ENCODE results near the gene LKAAEAR1. TPM values are rescaled to one million over a fixed set of nuclear protein-coding genes. Genes with fewer than 3 reads are reported as not detected.

LKAAEAR1 gene
- total RNA-seq, 2 donors from 2014 or later: not detected

- WGBS, 2 experiments (ENCODE audit: insufficient coverage in 1 of 2, insufficient read length in 1 of 2): 11 to 47% methylated on average over 7 to 85 of the region's 85 CpGs
- no peak within 1 kb of the TSS for H3K27ac ChIP-seq (ENCODE audit: low read depth, low read length)
Observed at GRCh38 chr20:64062596-64063388, 21.4 kb downstream of the LKAAEAR1 start, which contains the start of gene TCEA2. TCEA2 (plus strand) TSS chr20:64063198; CDS start chr20:64063313, 115 bp downstream.

GRCh38 chr20:64062276-64062595 is 22.0 kb downstream of the LKAAEAR1 start:
- peak overlapping the region; percentile 41 for H3K9ac ChIP-seq (ENCODE audit: extremely low read depth, low read length, poor library complexity, severe bottlenecking)

More at GRCh38 chr20:64062596-64063388, 21.4 kb downstream of the LKAAEAR1 start, which contains the start of gene TCEA2:
- peak within 1 kb of the TSS; percentile 82 for H3K4me3 ChIP-seq (ENCODE audit: low read length)
- no peaks in the 10 kb centered on the region for H3K27me3 ChIP-seq (ENCODE audit: control insufficient read depth, insufficient read depth, low read length, poor library complexity, severe bottlenecking)
- H3K27me3 Mint-ChIP-seq (ENCODE audit: insufficient read depth): peaks cover 8% of the 10 kb centered on the region
- H3K4me1 Mint-ChIP-seq: peaks cover 14% of the 10 kb centered on the region
- H3K36me3 Mint-ChIP-seq (ENCODE audit: low read depth): no peaks in the 10 kb centered on the region
- TF ChIP-seq CTCF (conservative IDR thresholded peaks at IDR 0.05): no peak
- H3K27ac Mint-ChIP-seq: peak within 1 kb of the TSS; percentile 52
- no peaks in the 10 kb centered on the region for H3K36me3 ChIP-seq (ENCODE audit: control insufficient read depth, insufficient read depth, low read length)
- peak; percentile 97 for DNase-seq
- peak within 1 kb of the TSS; percentile 41 for H3K9ac ChIP-seq (ENCODE audit: extremely low read depth, low read length, poor library complexity, severe bottlenecking)
- no peaks in the 10 kb centered on the region for H3K9me3 ChIP-seq (ENCODE audit: control insufficient read depth, low read length)
- H3K9me3 Mint-ChIP-seq: no peaks in the 10 kb centered on the region
- H3K4me3 Mint-ChIP-seq: peak within 1 kb of the TSS; percentile 75
- no peaks in the 10 kb centered on the region for H3K4me1 ChIP-seq (ENCODE audit: control insufficient read depth, insufficient read depth, low read length)

GRCh38 chr20:64058536-64058935 is 25.7 kb downstream of the LKAAEAR1 start:
- no peak overlapping the region for H3K4me3 ChIP-seq (ENCODE audit: low read length)
- no peaks in the 10 kb centered on the region for H3K9me3 ChIP-seq (ENCODE audit: control insufficient read depth, low read length)
- 89 to 91% methylated on average over 11 to 12 of the region's 12 CpGs for WGBS, 2 experiments (ENCODE audit: insufficient coverage in 1 of 2, insufficient read length in 1 of 2)
- H3K9ac ChIP-seq (ENCODE audit: extremely low read depth, low read length, poor library complexity, severe bottlenecking): no peak overlapping the region
- H3K27ac ChIP-seq (ENCODE audit: low read depth, low read length): no peak overlapping the region
- H3K27me3 ChIP-seq (ENCODE audit: control insufficient read depth, insufficient read depth, low read length, poor library complexity, severe bottlenecking): no peaks in the 10 kb centered on the region
- peaks cover 21% of the 10 kb centered on the region for H3K4me1 ChIP-seq (ENCODE audit: control insufficient read depth, insufficient read depth, low read length)
- DNase-seq: no peak
- no peaks in the 10 kb centered on the region for H3K36me3 ChIP-seq (ENCODE audit: control insufficient read depth, insufficient read depth, low read length)
- Mint-ChIP-seq H3K27ac (no peak overlapping the region), H3K4me1 (peaks cover 14% of the 10 kb centered on the region), H3K4me3 (no peak overlapping the region), H3K9me3 (no peaks in the 10 kb centered on the region), H3K36me3 (ENCODE audit: low read depth) (no peaks in the 10 kb centered on the region), H3K27me3 (ENCODE audit: insufficient read depth) (peaks cover 5% of the 10 kb centered on the region)
- TF ChIP-seq CTCF (conservative IDR thresholded peaks at IDR 0.05): no peak

More at GRCh38 chr20:64062276-64062595, 22.0 kb downstream of the LKAAEAR1 start:
- TF ChIP-seq CTCF (conservative IDR thresholded peaks at IDR 0.05): no peak
- Mint-ChIP-seq H3K4me1 (peaks cover 17% of the 10 kb centered on the region), H3K27me3 (ENCODE audit: insufficient read depth) (peaks cover 8% of the 10 kb centered on the region), H3K36me3 (ENCODE audit: low read depth) (no peaks in the 10 kb centered on the region), H3K9me3 (no peaks in the 10 kb centered on the region), H3K27ac (peak overlapping the region; percentile 27), H3K4me3 (peak overlapping the region; percentile 75)
- no peaks in the 10 kb centered on the region for H3K36me3 ChIP-seq (ENCODE audit: control insufficient read depth, insufficient read depth, low read length)
- no peaks in the 10 kb centered on the region for H3K27me3 ChIP-seq (ENCODE audit: control insufficient read depth, insufficient read depth, low read length, poor library complexity, severe bottlenecking)
- H3K4me1 ChIP-seq (ENCODE audit: control insufficient read depth, insufficient read depth, low read length): peaks cover 6% of the 10 kb centered on the region
- DNase-seq: no peak
- no peaks in the 10 kb centered on the region for H3K9me3 ChIP-seq (ENCODE audit: control insufficient read depth, low read length)
- 78% methylated on average over 5 of the region's 5 CpGs for WGBS, 2 experiments (ENCODE audit: insufficient coverage in 1 of 2, insufficient read length in 1 of 2)
- peak overlapping the region; percentile 82 for H3K4me3 ChIP-seq (ENCODE audit: low read length)
- H3K27ac ChIP-seq (ENCODE audit: low read depth, low read length): no peak overlapping the region
